ENCODE data around the gene TUBA3C.

DNA sequence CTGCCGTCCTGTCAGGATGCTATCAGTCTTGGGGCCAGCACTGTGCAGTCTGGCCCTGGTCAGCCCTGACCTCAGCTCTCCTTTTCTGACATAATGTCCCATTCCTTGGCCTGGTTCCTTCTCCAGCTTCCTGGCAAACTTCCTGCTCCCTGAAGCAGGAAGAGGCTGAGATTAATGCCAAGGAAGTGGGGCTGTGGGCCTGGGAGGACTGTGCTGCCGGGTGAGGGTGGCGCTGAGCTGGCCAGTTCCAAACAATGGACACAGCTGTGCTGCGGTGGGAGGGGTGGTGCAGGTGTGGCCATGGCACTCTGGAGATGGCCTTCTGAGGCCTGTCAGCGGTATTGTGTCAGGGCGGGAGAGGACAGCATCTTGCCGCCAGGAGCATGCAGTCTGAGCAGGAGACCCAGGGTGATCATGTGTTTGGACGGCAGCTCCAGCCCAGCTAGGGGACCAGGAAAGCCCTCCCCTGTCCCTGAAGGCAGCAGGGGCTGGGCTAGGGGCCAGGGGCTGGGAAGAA, 30.9 kb downstream of the TUBA3C start:
- TF ChIP-seq, protein P1, sequence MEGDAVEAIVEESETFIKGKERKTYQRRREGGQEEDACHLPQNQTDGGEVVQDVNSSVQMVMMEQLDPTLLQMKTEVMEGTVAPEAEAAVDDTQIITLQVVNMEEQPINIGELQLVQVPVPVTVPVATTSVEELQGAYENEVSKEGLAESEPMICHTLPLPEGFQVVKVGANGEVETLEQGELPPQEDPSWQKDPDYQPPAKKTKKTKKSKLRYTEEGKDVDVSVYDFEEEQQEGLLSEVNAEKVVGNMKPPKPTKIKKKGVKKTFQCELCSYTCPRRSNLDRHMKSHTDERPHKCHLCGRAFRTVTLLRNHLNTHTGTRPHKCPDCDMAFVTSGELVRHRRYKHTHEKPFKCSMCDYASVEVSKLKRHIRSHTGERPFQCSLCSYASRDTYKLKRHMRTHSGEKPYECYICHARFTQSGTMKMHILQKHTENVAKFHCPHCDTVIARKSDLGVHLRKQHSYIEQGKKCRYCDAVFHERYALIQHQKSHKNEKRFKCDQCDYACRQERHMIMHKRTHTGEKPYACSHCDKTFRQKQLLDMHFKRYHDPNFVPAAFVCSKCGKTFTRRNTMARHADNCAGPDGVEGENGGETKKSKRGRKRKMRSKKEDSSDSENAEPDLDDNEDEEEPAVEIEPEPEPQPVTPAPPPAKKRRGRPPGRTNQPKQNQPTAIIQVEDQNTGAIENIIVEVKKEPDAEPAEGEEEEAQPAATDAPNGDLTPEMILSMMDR (IDR thresholded peaks at IDR 0.05): no peak
- no peak for TF ChIP-seq POLR2A (IDR thresholded peaks at IDR 0.05)
- TF ChIP-seq POLR2AphosphoS5 (IDR thresholded peaks at IDR 0.05): no peak
